Stimulated activated CD4-positive, alpha-beta T cell treated with anti-CD3 and anti-CD28 coated beads, Interleukin-1b, Interleukin-23, amount 100 ng/mL, for 4 hours (primary cell): ENCODE results near the gene CCDC74A.
"Not testable (repeated sequence)": the region's sequence is repeated elsewhere in the genome, so short reads cannot be mapped to it uniquely, and the experiment has no call there.

ENCODE experiments used
- DNase-seq, 2 donors: peaks; one replicate each; pipeline ENCODE4 v3.0.0-alpha.2; 2020; ENCODE audit warnings: low read depth in 2 of 2

Gene CCDC74A

DNA sequence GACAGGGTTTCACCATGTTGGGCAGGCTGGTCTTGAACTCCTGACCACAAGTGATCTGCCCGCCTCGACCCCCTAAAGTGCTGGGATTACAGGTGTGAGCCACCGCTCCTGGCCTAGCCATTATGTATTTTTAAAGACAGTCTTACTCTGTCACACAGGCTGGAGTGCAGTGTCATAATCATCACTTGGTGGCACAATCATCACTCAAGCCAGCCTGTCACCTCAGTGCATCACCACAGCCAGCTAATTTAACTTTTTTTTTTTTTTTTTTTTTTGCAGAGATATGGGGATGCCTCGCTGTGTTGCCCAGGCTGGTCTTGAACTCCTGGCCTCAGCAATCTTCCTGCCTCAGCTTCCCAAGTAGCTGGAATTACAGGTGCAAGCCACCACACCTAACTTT lies 24.1 kb upstream of the CCDC74A start:
- DNase-seq = not testable (repeated sequence)

DNA sequence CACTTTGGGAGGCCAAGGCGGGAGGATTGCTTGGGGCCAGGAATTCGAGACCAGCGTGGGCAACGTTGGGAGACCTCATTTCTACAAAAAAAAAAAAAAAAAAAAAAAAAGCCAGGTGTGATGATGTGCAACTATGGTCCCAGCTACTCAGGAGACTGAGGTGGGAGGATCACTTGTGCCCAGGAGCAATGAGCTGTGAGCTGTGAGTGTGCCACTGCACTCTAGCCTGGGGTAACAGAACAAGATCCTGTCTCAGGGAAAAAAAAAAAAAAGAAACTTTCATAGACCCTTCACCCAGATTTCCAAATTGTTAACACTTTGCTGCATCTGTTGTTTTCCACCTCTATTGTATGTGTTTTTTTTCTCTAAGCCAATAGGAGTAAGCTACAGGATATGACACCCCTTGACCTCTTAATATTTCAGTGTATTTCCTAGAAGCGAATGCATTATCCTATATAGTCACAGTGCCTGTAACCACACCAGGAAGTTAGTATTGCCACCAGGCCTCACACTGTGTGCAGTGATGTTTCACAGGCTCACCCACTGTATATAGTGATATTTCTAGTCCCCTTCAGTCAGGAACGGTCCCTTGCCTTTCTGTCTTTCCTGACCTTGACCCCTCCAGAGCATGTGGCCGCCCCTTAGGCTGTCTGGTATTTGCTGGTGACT lies 23.5 kb upstream of the CCDC74A start:
- not testable (repeated sequence) for DNase-seq

DNA sequence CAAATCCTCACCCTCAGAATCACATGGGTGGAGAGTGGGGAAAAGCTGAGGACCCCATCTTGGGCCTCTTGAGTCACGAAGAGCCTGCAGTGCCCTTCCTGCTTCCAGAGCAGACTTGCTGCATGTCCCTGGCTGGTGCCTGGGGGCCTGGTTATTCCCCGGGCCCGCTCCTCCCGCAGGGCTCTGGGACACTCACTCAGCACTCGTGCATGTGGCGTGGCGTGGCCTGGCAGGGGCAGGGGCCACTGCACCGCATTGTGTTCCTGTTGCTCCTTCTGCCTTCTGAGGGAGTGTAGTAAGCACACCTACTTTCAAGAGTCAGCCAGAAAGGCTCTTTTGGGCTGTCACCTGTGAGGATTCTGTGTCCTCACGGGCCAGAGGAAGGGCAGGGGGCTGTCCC lies 18.1 kb upstream of the CCDC74A start:
- no peak for DNase-seq

DNA sequence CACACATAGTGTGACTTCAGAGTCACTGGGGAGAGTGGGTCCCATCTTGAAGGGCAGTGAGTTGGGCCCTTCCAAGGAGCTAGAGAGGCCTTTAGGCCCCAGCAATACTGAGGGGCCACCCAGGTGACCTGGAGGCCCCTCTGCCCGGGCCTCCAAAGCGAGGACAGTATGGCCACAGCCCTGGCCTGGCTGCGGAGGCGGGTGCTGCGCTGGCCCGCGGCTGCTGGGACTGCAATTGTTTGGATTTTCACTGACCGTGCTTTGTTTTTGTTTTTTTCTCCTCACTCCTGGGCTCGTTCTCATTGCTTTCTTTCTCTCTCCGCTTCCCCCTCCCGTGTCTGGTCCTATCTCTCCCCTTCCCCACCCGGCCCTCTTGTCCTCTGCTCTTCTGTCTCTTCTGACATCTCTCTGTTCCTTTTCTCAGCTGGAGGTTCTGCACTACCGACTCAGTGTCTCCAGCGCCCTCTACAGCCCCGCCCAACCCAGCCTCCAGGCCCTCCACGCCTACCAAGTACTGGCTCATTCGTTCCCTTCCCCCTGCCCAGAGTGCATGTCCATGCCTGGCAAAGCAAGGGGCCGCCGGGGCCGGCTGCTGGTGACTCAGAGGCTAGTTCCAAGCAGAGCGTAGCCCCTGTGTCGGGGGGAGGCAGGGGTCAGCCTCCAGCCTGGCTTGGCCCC lies 16.3 kb upstream of the CCDC74A start:
- not testable (repeated sequence) for DNase-seq

GRCh38 chr2:131511969-131512870 lies 15.5 kb upstream of the CCDC74A start:
- not testable (repeated sequence) for DNase-seq

GRCh38 chr2:131514408-131515166 lies 13.1 kb upstream of the CCDC74A start:
- DNase-seq = not testable (repeated sequence)

- DNase-seq = not testable (repeated sequence)
Observed at GRCh38 chr2:131515235-131515634, 12.5 kb upstream of the CCDC74A start.

GRCh38 chr2:131516011-131516410 lies 11.7 kb upstream of the CCDC74A start:
- DNase-seq = no peak

DNA sequence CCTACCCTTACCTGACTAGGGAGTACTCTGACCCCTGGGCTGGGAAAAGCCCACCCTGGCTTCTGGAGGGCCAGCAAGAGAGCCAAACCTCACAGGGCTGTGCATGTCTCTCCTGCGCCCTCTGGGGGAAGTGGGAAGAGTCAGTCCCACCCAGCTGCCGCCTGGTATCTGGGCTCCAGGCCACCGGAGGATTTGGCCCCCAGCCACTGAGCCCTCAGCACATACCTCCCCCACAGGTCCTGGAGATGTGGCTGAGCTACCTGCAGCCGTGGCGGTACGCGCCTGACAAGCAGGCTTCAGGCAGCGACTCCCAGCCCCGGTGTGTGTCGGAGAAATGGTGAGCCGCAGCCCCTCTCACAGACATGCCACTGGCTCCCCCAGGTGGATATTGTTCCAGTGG lies 11.1 kb upstream of the CCDC74A start:
- not testable (repeated sequence) for DNase-seq

DNA sequence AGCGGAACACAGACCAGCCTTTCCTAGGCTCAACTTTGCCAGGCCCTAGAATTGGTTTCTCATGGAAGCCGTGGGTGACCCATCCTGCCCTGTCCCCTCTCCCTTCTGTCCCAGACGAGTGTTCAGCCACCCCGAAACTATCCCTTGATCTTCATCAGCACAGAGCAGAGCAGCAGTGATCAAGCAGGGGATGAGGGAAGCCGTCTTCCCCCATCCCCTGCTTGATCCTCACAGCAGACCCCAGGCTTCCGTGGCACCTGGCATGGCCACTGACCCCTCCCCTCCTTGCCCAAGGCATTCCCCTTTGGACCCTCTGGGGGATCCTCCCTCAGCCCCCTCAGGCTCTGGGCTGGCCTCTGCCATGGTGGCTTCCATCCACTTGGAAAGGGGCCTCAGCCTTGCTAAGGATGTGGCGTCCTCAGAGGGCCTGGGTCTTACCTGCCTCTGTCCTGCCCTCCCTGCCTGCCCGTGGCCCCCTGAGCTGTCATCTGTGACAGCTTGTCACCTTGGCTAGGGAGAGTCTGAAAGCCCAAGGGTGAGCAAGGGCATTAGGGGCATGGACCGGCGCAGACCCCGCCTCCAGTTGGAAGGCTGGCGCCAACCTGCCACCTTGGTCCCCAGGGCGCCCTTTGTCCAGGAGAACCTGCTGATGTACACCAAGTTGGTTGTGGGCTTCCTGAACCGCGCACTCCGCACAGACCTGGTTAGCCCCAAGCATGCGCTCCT lies 10.4 kb upstream of the CCDC74A start:
- DNase-seq = no peak

- DNase-seq = not testable (repeated sequence)
Observed at GRCh38 chr2:131517856-131518255, 9.8 kb upstream of the CCDC74A start.

- not testable (repeated sequence) for DNase-seq
Observed at GRCh38 chr2:131518531-131518930, 9.2 kb upstream of the CCDC74A start.

GRCh38 chr2:131519466-131519865 lies 8.2 kb upstream of the CCDC74A start:
- no peak for DNase-seq

- not testable (repeated sequence) for DNase-seq
Observed at GRCh38 chr2:131519871-131520470, 7.7 kb upstream of the CCDC74A start.

- DNase-seq = no peak
Observed at GRCh38 chr2:131520526-131520925, 7.2 kb upstream of the CCDC74A start.

- DNase-seq = not testable (repeated sequence)
Observed at GRCh38 chr2:131521524-131521923, 6.2 kb upstream of the CCDC74A start.

DNA sequence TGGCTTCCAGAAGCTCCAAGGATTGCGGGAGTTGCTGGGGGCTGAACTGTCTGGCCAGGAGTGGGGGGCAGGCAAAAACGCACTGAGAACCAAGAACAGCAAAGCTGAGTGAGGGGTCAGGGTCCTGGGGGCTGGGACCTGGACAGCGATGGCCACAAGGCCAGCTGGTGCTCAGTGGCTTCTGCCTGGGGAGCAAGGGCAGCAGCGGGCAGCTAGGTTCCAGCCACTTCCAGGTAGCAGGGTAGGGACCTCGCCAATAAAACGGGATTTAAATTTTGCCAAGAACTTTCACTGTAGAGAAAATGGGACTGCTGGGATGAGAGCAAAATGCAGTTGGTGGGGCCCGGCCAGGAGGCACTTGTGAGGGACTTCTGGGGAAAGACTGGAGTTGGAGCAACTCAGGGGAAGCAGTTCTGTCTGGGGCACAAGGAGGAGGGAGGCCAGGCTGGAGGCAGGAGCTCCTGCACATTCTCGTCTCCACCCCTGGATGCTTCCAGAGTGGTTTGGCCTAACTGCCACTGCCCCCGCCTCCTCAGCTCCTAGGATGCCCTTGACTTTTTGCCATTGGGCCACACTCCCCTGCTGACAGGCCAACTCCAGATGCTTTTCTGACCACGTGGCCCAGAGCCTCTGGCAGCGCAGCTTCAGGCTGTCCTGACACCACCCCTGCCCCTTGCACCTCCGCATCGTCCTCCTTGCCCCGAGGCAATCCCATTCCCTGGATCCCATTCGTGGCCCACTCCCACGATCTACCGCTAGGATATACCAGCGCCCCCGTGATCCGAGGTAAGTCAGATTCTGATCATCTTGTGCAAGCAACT lies 5.5 kb upstream of the CCDC74A start:
- no peak for DNase-seq

- DNase-seq = not testable (repeated sequence)
Observed at GRCh38 chr2:131525256-131525655, 2.4 kb upstream of the CCDC74A start.
